Esophagus squamous epithelium (tissue), 5 donors: ENCODE data around the gene LCMT1. TPM values are rescaled to one million over a fixed set of nuclear protein-coding genes. Genes with fewer than 3 reads are reported as not detected.
A peak's percentile ranks its signal among the peaks of the same experiment; 100 is the strongest.
"Not testable (repeated sequence)": the region's sequence is repeated elsewhere in the genome, so short reads cannot be mapped to it uniquely, and the experiment has no call there.

Source experiments
- DNase-seq: peaks from one replicate; lab custom pipeline; 2025; lab: John Stamatoyannopoulos, UW
- H3K27ac ChIP-seq, 4 donors: fragments of 200-600 bp; sonication (generic); one replicate each; pipeline ENCODE4 v1.5.1; 2016 to 2019; ENCODE audit warnings: mild to moderate bottlenecking in 1 of 4
- H3K27me3 ChIP-seq, 4 donors: fragments of 200-600 bp; sonication (generic); 1 replicate in 3 of 4; 2 replicates in 1 of 4; pipeline versions ENCODE4 v1.5.1 to v1.6.0; 2017 to 2021; ENCODE audit warnings: antibody characterized with exemption in 1 of 4
- H3K36me3 ChIP-seq, 3 donors: fragments of 200-600 bp; sonication (generic); one replicate each; pipeline ENCODE4 v1.5.1; 2016 to 2019
- H3K4me1 ChIP-seq, 3 donors: fragments of 200-600 bp; sonication (generic); one replicate each; pipeline ENCODE4 v1.5.1; 2017 to 2019
- H3K4me3 ChIP-seq, 4 donors: fragments of 200-600 bp; sonication (generic); 1 replicate in 3 of 4; 2 replicates in 1 of 4; pipeline ENCODE4 v1.5.1; 2016 to 2019; ENCODE audit warnings: mild to moderate bottlenecking in 2 of 4, moderate library complexity in 1 of 4
- H3K9me3 ChIP-seq, 3 donors: fragments of 200-600 bp; sonication (generic); one replicate each; pipeline ENCODE4 v1.5.1; 2016 to 2019
- CTCF ChIP-seq, 6 experiments: fragments of 450-650 bp in 4 of 6; fragments of 200-600 bp in 2 of 6; sonication (generic) in 2 of 6; IDR thresholded peaks; one replicate each; pipeline ENCODE4 v1.5.1; 2016 to 2019; ENCODE audit warnings: antibody characterized with exemption in 6 of 6, mild to moderate bottlenecking in 4 of 6, moderate library complexity in 4 of 6
- POLR2A ChIP-seq, 4 donors: fragments of 450-650 bp; IDR thresholded peaks; one replicate each; pipeline ENCODE4 v1.6.1; 2017; ENCODE audit warnings: antibody characterized with exemption in 4 of 4, mild to moderate bottlenecking in 4 of 4, moderate library complexity in 3 of 4
- WGBS, 2 donors: methylation state at CpG; one replicate each; pipeline ENCODE4 v1.1.5; 2018; 5-methylcytosine and 5-hydroxymethylcytosine counted together
- intact Hi-C: fragments of 100-400 bp; cut with DNase I; formaldehyde crosslinking; loops from one replicate; pipeline ENCODE4 v1.15.0; 2022
- total RNA-seq, 4 donors: library from RNA; depleted of rRNA; stranded (reverse); fragments of >200 nt; gene quantifications; one replicate each; pipeline ENCODE4 v1.1.0, GENCODE V29; 2016
- donor health status: DM: yes; HTN: yes; CAD: no.

LCMT1 gene
- 10 to 100 TPM; 20.4 to 35.5 (median 22.6) TPM for total RNA-seq

GRCh38 chr16:25111403-25112166 is at the start of gene LCMT1:
Gene LCMT1, plus strand, starts transcription at chr16:25111742. Its CDS starts 142 bp downstream, at chr16:25111884.
- 0 to 1% methylated on average over 13 to 32 of the region's 55 CpGs for WGBS, 2 donors
- peaks cover 16 to 56% (median 37%) of the 10 kb centered on the region in 3 donors for H3K4me1 ChIP-seq
- intact Hi-C loops: no loop called here

GRCh38 chr16:25063102-25063501 is 48.4 kb upstream of the LCMT1 start:
- DNase-seq: no peak
- H3K27me3 ChIP-seq: no peaks in the 10 kb centered on the region
- TF ChIP-seq POLR2A (IDR thresholded peaks at IDR 0.05) (no peak), CTCF (IDR thresholded peaks at IDR 0.05) (no peak)
- no peaks in the 10 kb centered on the region for H3K36me3 ChIP-seq
- no peaks in the 10 kb centered on the region for H3K9me3 ChIP-seq
- H3K4me3 ChIP-seq: no peak overlapping the region
- 41 to 46% methylated on average over 3 of the region's 3 CpGs for WGBS, 2 donors
- no peak overlapping the region for H3K27ac ChIP-seq
- peaks cover 5 to 34% (median 6%) of the 10 kb centered on the region in 3 donors for H3K4me1 ChIP-seq
- intact Hi-C loops: loop anchor here (5.0 kb wide), 1 partner anchor 44 kb away; no protein-coding TSS in a partner anchor

More at GRCh38 chr16:25111403-25112166, at the start of gene LCMT1:
- TF ChIP-seq CTCF (IDR thresholded peaks at IDR 0.05) (no peak), POLR2A (IDR thresholded peaks at IDR 0.05) (peak in 2 of 4 donors; percentile 34 to 60)
- H3K4me3 ChIP-seq: peak within 1 kb of the TSS; percentile 70 to 94 (median 83)
- H3K27ac ChIP-seq: peak within 1 kb of the TSS; percentile 78 to 93 (median 87)
- H3K9me3 ChIP-seq: no peaks in the 10 kb centered on the region
- peaks cover 0 to 22% (median 0%) of the 10 kb centered on the region in 3 donors for H3K36me3 ChIP-seq
- peak; percentile 68 for DNase-seq
- H3K27me3 ChIP-seq: no peaks in the 10 kb centered on the region

- TF ChIP-seq CTCF (IDR thresholded peaks at IDR 0.05) (no peak), POLR2A (IDR thresholded peaks at IDR 0.05) (no peak)
These were observed 47.7 kb upstream of the LCMT1 start for GRCh38 chr16:25063865-25064264.

GRCh38 chr16:25064281-25064680 is 47.3 kb upstream of the LCMT1 start:
- Histone ChIP-seq H3K4me1 (peaks cover 5 to 34% (median 6%) of the 10 kb centered on the region in 3 donors), H3K27ac (peak overlapping the region in 2 of 4 donors; percentile 4 to 20)
- not testable (repeated sequence) for H3K36me3 ChIP-seq, DNase-seq, H3K27me3 ChIP-seq, H3K4me3 ChIP-seq, H3K9me3 ChIP-seq
- intact Hi-C loops: loop anchor here (5.0 kb wide), 1 partner anchor 43 kb away; no protein-coding TSS in a partner anchor
- WGBS, 2 donors: 71 to 81% methylated on average over 1 of the region's 1 CpG

More at GRCh38 chr16:25063865-25064264, 47.7 kb upstream of the LCMT1 start:
- Histone ChIP-seq H3K4me1 (peaks cover 5 to 34% (median 6%) of the 10 kb centered on the region in 3 donors), H3K27ac (no peak overlapping the region), H3K4me3 (no peak overlapping the region), H3K27me3 (no peaks in the 10 kb centered on the region), H3K36me3 (no peaks in the 10 kb centered on the region), H3K9me3 (no peaks in the 10 kb centered on the region)
- DNase-seq: no peak
- WGBS, 2 donors: 74 to 84% methylated on average over 5 to 6 of the region's 6 CpGs
- intact Hi-C loops: loop anchor here (5.0 kb wide), 1 partner anchor 43 kb away; no protein-coding TSS in a partner anchor

GRCh38 chr16:25064937-25065336 is 46.6 kb upstream of the LCMT1 start:
- Histone ChIP-seq H3K27ac (peak overlapping the region in 3 of 4 donors; percentile 4 to 37 (median 20)), H3K27me3 (no peaks in the 10 kb centered on the region), H3K4me1 (peaks cover 5 to 34% (median 6%) of the 10 kb centered on the region in 3 donors), H3K9me3 (no peaks in the 10 kb centered on the region), H3K36me3 (no peaks in the 10 kb centered on the region), H3K4me3 (no peak overlapping the region)
- no peak for DNase-seq
- WGBS, 2 donors: 62 to 65% methylated on average over 5 to 6 of the region's 6 CpGs
- TF ChIP-seq POLR2A (IDR thresholded peaks at IDR 0.05): no peak
- no peak for TF ChIP-seq CTCF (IDR thresholded peaks at IDR 0.05)
- intact Hi-C loops: loop anchor here (5.0 kb wide), 1 partner anchor 42 kb away; no protein-coding TSS in a partner anchor
